AG09319 (cell line): Measurements from ENCODE around the gene CDK17.
"Not testable (repeated sequence)": the region's sequence is repeated elsewhere in the genome, so short reads cannot be mapped to it uniquely, and the experiment has no call there.

Experiments
- DNase-seq: peaks from one replicate; pipeline ENCODE4 v3.0.0-alpha.2; 2010; ENCODE audit warnings: low read depth; ENCODE audit errors: extremely low read depth
- CTCF ChIP-seq: IDR thresholded peaks from 2 replicates; pipeline ENCODE4 v1.5.1; 2011; ENCODE audit warnings: low read depth, mild to moderate bottlenecking, inconsistent platforms, low read length, moderate library complexity

CDK17 gene

GRCh38 chr12:96416033-96416799, 16.0 kb upstream of the CDK17 start:
- TF ChIP-seq CTCF, result no peak
- DNase-seq, result peak; percentile 79

- DNase-seq, result no peak
- no peak for TF ChIP-seq CTCF
These were observed 14.4 kb upstream of the CDK17 start for GRCh38 chr12:96414637-96415036.

GRCh38 chr12:96412431-96412830, 12.2 kb upstream of the CDK17 start:
- no peak for DNase-seq
- TF ChIP-seq CTCF, result no peak

GRCh38 chr12:96409731-96410130, 9.5 kb upstream of the CDK17 start:
- no peak for DNase-seq
- TF ChIP-seq CTCF, result no peak

- no peak for DNase-seq
- TF ChIP-seq CTCF, result no peak
These were observed 8.8 kb upstream of the CDK17 start for GRCh38 chr12:96408993-96409392.

- DNase-seq, result not testable (repeated sequence)
These were observed 7.3 kb upstream of the CDK17 start for GRCh38 chr12:96407429-96408097.

GRCh38 chr12:96404696-96405095, 4.5 kb upstream of the CDK17 start:
- no peak for TF ChIP-seq CTCF
- DNase-seq, result no peak
